Stimulated activated CD4-positive, alpha-beta T cell treated with anti-CD3 and anti-CD28 coated beads, Interleukin-1b, Interleukin-23, amount 100 ng/mL, for 24 hours (primary cell): ENCODE measurements around the gene PHYHD1.

Experiments used
- DNase-seq, 4 experiments: peaks; one replicate each; pipeline ENCODE4 v3.0.0-alpha.2; 2020; ENCODE audit warnings: low read depth in 4 of 4, low spot score in 1 of 4

The PHYHD1 gene

DNA sequence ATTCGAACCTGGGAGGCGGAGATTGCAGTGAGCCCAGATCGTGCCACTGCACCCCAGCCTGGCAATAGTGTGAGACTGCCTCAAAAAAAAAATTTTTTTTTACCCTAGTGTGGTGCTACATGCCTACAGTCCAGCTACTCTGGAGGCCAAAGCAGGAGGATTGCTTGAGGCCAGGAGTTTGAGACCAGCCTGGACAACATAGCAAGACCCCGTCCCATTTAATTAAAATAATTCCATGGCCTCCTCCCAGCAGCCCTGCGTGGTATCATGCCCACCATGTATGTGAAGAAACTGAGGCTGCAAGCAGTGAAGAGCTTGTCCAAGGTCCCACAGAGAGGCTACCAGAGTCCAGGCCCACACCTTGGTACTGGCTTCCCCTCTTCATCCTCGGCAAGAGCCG lies 19.4 kb upstream of the PHYHD1 start:
- DNase-seq: no peak

DNA sequence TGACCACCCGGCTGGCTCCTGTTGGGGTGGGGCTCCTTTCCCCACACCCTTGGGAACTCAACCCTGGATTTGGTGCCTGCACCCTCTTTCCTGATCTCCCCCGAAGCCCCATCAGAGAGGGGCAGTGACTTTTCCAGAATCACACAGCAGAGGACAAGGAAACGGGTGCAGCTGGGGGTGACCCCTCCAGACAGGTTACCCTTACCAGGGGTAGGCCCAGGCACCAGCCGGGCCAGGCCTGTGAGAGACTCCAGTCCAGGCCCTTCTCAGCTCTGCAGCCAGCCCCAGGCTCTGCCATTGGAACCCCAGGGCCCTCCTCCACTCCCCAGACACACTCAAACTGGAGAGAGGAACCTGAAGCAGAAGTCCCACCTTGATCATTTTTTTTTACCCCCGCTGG lies 19.0 kb upstream of the PHYHD1 start:
- DNase-seq: no peak

DNA sequence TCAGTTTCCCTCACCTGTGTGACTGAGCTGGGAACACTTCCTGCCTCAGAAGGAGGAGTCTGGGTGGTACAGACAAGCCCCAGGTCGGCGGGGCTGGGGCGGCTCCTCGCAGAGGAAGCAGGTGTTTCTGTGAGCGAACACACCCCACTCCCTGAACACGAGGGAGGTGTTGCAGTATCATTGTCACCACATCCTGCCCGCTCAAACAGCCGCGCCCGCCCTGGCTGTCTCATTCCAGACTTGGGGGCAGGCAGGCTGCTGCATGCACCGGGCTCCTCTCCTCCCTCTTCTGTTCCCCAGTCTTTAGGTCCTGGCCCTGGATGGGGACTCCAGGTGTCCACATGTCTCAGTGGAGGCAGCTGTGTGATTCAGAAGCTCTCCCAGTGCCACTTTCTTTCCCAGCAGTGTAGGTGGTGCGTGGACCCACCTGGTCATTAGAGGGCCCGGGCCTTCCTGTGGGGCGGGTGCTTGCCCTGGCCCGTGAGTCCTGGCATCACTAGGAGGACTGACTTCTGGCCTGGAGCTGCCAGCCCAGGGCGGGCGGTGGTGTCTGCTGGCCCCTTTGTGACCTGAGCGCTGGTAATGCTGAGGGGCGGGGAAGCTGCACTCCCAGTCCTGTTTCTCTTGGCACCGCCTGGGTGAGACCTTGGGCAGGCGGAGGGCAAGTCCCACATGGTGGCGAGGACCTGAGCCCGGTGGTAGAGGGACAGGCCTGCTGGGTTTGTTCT lies 18.3 kb upstream of the PHYHD1 start:
- peak; percentile 44 to 77 (median 64) for DNase-seq

DNA sequence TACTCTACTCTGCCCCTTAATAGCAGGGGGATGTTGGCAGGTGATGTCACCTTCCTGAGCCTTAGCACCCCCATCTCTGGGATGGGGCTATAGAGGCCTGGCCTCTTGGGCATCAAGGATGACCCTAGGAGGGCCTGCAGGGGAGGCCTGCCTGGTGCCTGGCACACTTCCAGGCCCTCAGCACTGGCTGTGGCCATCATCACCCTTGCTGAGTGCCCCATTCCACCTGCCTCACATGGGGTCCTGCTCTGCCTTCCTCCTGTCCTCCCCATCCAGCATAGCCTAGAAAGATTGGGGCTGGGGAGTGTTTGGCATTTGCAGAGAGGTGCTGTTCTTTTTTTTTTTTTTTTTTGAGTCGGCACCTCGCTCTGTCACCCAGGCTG lies 17.7 kb upstream of the PHYHD1 start:
- DNase-seq: no peak

DNA sequence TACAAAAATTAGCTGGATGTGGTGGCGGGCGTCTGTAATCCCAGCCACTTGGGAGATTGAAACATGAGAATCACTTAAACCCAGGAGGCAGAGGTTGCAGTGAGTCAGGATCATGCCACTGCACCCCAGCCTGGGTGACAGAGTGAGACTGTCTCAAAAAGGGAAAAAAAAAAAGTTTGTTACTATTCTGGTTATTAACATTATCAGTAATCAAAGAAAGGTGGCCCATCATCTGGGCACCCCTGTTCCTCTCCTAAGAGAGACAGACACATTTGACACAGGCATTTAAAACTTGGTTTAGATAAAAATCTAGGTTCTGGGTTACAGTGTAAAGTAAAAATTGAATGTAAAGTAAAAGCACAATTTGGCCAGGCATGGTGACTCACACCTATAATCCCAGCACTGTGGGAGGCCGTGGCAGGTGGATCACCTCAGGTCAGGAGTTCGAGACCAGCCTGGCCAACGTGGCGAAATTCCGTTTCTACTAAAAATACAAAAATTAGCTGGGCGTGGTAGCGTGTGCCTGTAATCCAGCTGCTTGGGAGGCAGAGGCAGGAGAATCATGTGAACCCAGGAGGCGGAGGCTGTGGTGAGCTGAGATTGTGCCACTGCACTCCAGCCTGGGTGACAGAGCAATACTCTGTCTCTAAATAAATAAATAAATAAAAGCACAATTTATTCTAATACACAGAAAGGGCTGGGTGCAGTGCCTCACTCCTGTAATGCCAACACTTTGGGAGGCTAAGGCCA lies 16.7 kb upstream of the PHYHD1 start:
- no peak for DNase-seq

DNA sequence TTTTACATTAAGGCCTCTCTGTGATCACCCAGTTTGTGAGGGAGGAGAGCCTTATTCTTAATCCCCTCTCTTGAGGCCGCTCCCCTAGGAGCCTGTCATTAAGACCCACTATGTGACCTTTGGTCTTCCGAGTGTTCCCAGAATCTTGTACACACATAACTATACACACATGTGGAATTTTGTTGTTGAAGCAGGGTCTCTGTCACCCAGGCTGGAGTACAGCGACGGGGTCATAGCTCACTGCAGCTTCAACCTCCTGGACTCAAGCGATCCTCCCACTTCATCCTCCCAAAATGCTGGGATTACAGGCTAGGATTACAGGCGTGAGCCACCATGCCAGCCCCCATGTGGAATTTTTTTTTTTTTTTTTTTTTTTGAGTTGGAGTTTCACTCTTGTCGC lies 14.8 kb upstream of the PHYHD1 start:
- no peak for DNase-seq

DNA sequence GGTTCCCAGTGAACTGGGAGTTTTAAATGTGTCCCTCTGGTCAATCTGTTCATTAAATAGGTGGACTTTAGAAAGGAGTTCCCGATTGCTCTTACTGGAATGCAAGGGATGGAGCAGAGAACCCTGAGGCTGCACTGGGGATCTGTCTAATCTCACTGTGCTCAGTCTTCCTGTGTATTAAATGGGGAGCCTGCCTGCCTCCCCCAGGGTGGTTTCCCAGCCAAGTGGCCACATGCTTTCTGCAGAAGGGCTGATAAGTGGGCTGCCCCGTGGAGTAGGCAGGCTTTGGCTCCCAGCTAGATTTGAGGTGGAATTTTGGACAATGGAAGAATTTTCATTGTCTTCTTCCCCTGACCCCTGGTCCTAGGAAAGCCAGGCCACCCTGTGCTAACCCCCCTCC lies 14.0 kb upstream of the PHYHD1 start:
- DNase-seq: no peak

DNA sequence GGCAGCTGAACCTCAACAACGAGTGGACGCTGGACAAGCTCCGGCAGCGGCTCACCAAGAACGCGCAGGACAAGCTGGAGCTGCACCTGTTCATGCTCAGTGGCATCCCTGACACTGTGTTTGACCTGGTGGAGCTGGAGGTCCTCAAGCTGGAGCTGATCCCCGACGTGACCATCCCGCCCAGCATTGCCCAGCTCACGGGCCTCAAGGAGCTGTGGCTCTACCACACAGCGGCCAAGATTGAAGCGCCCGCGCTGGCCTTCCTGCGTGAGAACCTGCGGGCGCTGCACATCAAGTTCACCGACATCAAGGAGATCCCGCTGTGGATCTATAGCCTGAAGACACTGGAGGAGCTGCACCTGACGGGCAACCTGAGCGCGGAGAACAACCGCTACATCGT lies 12.4 kb upstream of the PHYHD1 start:
- no peak for DNase-seq

DNA sequence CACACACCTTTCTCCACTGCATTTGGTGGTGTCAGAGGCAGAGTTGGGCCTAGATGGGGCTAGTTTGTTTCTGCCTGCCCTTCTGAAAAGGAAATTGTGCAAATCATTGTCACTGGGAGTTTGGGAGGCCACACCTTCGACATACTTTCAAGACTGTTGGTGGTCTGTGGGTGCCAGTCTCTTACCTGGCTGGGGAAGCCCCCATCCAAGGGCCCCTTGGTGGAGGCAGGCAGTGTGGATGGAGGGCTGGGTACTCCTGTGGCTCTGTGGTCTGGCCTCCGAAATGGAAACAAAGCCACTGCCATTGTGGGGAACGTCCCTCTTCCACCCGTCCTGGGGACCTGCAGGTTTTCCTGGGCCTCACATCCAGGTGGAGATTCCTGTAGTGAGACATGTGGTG lies 10.9 kb upstream of the PHYHD1 start:
- no peak for DNase-seq

DNA sequence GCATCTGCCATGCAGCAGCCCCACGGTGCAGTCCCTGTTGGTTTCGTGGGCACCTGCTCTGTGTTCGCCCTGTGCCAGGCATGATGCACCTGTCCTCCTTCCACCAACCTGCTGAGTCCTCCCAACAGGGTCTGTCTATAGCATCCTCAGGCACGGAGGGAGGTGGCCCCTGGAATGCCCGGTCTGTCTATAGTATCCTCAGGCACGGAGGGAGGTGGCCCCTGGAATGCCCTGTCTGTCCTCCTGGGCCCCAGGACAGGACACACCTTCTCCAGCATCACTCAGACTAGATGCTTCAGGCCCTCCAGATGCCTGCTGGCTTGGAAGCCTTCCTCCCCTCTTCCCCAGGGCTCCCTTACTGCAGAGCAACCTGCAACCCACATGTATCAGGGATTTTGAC lies 9.9 kb upstream of the PHYHD1 start:
- DNase-seq: no peak

DNA sequence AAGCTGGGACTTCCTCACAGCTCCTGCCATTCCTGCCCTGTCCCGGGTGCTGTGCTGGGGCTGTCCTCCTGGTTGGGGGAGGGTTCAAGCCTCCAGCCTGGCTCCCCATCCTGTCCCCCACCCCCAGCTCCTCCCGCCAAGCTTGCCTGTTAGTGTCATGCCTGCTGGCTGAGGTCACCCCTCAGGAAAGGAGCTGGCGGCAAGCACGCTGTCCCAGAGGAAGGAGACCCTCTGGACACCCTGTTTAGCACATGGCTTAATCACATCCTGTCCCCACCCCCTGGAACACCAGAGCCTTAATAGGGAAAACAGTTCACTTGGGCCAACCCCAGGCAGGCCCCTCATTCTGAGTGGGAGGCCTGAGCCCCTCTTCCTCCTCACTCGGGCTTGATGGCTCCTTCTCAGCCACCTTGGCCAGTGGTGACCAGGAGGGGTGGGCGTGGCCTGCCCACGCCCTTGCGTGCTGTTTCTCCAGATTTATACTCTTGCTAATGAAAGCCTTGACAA lies 9.2 kb upstream of the PHYHD1 start:
- DNase-seq: no peak

DNA sequence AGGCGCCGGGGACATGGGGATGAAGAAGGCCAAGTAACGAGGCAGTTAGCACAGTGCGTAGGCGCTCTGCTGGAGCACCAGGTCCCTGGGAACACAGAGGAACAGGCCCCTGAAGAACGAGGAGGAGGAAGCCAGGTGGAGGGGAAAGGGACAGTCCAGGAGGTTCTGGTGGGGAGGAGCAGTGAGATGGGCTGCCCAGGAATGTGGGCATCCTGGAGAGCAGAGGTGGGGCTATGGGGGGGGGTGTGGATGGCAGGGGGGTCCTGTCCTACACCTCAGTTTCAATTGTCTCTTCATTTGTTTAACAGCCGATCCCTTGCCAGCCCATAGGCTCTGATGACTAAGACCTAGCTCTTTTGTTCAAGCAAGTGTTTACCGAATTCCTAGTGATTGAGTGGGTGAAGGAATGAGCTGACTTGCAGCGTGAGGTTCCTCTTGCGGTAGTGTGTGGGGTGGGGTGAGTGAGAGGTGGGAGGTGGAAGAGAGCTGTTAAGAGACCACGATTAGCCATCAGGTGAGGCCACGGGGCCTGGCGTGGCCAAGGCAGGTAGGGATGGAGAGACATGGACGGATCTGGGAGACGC lies 8.4 kb upstream of the PHYHD1 start:
- DNase-seq: no peak

DNA sequence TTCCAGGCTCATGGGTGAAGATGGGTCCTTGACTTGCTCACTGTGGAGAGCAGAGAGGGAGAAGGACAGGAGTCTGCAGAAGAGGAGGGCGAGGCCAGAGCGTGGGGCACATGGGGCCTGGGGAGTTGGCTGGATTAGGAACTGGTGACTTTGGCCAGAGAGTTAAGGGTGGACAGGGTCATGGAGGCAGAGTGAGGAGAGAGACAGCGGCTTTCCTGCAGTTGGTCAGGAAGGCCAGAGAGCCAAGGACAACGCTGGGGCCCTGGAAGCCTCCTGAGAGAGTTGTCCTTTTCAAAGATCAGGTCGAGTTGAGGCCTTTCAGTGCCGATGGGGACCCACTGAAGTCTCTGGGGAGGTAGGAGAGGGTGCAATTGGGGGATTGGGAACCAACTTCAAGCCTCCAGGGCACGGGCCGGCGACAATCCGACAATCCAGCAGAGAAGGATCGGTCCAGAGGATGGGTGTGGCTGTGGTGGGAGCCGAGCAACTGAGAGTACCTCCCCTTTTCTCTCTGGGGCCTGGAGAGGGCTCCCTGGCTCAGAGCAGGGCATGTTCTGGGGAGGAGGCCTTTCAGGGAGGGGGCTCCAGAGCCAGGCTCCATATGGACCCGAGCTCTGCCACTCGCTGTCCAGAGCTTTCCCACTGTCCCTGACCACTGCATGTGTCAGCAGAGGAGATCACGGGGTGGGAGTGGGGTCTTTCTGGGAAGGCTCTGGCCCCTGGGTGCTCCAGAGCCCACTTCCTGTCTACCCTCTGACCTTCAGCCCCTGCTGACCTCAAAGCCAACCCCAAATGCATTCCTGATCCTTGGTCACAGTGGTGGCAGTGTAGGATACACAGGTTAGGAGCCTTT lies 7.5 kb upstream of the PHYHD1 start:
- no peak for DNase-seq

DNA sequence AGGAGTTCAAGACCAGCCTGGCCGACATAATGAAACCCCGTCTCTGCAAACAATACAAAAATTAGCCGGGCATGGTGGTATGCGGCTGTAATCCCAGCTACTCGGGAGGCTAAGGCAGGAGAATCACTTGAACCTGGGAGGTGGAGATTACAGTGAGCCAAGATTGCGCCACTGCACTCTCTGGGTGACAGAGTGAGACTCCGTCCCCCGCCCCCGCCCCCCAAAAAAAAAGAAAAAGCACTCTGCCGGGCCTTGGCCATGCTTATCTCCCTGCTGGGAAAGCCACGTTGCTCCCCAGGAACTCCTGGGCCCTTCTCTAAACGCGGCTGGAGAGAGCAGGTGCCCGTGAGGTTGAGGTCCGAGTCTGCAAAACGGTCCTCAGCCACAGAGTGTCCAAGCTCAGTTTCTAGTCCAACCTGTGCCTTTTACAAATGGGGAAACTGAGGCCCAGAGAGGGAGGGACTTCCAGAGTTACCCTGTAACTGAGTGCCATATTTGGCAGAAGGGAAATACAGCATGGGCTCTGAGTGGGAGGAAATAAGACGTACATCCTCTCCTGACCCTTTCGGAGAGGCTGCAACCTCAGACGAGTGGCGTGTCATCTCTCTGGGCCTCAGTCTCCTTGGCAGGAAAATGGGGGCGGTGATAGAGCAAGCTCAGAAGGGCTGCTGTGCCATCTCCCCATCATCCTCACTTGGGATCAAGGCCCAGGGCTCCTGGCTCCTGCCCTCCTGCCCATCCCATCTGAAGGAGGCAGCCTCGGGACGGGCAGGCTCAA lies 6.6 kb upstream of the PHYHD1 start:
- no peak for DNase-seq

DNA sequence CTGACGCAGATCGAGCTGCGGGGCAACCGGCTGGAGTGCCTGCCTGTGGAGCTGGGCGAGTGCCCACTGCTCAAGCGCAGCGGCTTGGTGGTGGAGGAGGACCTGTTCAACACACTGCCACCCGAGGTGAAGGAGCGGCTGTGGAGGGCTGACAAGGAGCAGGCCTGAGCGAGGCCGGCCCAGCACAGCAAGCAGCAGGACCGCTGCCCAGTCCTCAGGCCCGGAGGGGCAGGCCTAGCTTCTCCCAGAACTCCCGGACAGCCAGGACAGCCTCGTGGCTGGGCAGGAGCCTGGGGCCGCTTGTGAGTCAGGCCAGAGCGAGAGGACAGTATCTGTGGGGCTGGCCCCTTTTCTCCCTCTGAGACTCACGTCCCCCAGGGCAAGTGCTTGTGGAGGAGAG lies 4.6 kb upstream of the PHYHD1 start:
- no peak for DNase-seq

DNA sequence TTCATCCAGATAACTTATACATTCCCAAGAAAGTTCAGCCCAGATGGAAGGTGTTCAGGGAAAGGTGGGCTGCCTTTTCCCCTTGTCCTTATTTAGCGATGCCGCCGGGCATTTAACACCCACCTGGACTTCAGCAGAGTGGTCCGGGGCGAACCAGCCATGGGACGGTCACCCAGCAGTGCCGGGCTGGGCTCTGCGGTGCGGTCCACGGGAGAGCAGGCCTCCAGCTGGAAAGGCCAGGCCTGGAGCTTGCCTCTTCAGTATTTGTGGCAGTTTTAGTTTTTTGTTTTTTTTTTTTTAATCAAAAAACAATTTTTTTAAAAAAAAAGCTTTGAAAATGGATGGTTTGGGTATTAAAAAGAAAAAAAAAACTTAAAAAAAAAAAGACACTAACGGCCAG lies 4.0 kb upstream of the PHYHD1 start:
- DNase-seq: no peak

DNA sequence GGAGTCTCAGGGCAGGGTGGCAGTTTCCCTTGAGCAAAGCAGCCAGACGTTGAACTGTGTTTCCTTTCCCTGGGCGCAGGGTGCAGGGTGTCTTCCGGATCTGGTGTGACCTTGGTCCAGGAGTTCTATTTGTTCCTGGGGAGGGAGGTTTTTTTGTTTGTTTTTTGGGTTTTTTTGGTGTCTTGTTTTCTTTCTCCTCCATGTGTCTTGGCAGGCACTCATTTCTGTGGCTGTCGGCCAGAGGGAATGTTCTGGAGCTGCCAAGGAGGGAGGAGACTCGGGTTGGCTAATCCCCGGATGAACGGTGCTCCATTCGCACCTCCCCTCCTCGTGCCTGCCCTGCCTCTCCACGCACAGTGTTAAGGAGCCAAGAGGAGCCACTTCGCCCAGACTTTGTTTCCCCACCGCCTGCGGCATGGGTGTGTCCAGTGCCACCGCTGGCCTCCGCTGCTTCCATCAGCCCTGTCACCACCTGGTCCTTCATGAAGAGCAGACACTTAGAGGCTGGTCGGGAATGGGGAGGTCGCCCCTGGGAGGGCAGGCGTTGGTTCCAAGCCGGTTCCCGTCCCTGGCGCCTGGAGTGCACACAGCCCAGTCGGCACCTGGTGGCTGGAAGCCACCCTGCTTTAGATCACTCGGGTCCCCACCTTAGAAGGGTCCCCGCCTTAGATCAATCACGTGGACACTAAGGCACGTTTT lies 3.5 kb upstream of the PHYHD1 start:
- no peak for DNase-seq

DNA sequence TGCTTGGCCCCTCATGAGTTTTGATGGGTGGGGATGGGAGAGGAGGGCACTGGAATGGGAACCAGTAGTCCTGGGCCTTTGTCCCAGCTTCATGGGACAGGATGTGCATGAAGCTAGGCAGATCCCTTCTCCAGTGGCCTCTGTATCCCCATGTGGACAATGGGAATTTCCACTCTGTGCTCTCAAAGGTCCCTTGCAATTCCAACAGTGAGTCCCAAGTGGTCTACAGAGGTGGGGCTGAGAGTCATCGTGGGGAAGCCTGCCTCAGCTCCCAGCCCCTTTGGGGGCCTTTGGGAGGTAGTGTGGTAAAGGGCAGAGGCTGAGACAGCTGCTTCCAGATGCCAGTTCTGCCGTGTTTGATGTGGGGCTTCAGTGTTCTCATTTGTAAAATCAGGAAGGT lies 1.9 kb upstream of the PHYHD1 start:
- DNase-seq: no peak

DNA sequence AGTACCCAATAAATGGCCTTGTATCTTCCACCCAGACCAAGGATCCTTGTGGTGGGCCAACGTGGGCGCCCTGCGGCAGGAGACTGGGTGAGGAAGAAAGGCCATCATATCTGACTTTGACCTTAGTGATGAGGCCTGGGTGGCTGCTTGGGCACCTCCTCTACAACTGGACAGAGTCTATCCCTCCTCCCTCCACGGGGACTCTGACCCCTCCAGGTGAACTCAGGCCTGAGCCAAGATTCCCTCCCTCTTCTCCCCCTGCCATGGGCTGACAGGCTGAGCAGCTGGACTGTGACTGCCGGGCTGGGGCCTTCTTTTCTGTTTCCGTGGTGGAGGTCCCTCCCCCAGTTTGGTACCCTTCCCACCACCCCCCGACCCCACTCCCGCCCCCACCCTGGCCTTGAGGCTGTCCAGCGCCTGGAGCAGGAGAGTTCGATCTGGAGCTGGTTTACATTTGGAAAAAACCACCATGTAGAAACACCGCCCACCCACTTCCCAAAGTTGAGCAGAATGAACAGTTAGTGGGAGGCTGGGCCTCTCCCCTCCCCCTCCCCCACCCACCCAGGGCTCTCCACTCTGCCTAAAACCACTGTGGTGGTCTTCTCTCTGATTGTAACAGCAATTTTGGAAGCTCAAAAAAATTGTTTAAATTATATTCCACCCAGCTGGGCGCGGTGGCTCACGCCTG lies 1.2 kb upstream of the PHYHD1 start:
- no peak for DNase-seq
